ENCODE results near the gene SLC35A5. TPM values are rescaled to one million over a fixed set of nuclear protein-coding genes. Genes with fewer than 3 reads are reported as not detected.

The SLC35A5 gene
- total RNA-seq, 2 experiments from 2014 or later, result 17.4 to 23.2 TPM

- Mint-ChIP-seq H3K9me3 (ENCODE audit: low read depth) (no peaks in the 10 kb centered on the region), H3K4me1 (peaks cover 17% of the 10 kb centered on the region), H3K4me3 (no peak overlapping the region), H3K36me3 (peaks cover 27% of the 10 kb centered on the region), H3K27ac (no peak overlapping the region), H3K27me3 (no peaks in the 10 kb centered on the region)
- no peak for DNase-seq
- ATAC-seq, result no peak
- CTCF ChIA-PET, result interaction anchor here (0.8 to 2.7 kb wide), 14 partner anchors 10 to 705 kb away, joined by 3 to 32 read pairs (median 8); partner anchors contain the start of genes ATG3 and SLC35A5
Observed at GRCh38 chr3:112583105-112583504, 21.3 kb downstream of the SLC35A5 start.

GRCh38 chr3:112585782-112586181 lies 23.9 kb downstream of the SLC35A5 start:
- no peak for DNase-seq
- CTCF ChIA-PET, result no interaction called here
- peaks cover 40% of the 10 kb centered on the region for H3K36me3 Mint-ChIP-seq

GRCh38 chr3:112587336-112587735 lies 25.5 kb downstream of the SLC35A5 start:
- CTCF ChIA-PET, result interaction anchor here (1.1 to 1.2 kb wide), 2 partner anchors 8 to 120 kb away, joined by 3 read pairs; no protein-coding TSS in a partner anchor
- Mint-ChIP-seq H3K27ac (no peak overlapping the region), H3K9me3 (ENCODE audit: low read depth) (no peaks in the 10 kb centered on the region), H3K4me3 (no peak overlapping the region), H3K27me3 (no peaks in the 10 kb centered on the region), H3K4me1 (peaks cover 14% of the 10 kb centered on the region), H3K36me3 (peaks cover 41% of the 10 kb centered on the region)
- no peak for DNase-seq
- no peak for ATAC-seq

More at GRCh38 chr3:112585782-112586181, 23.9 kb downstream of the SLC35A5 start:
- Mint-ChIP-seq H3K9me3 (ENCODE audit: low read depth) (no peaks in the 10 kb centered on the region), H3K27me3 (no peaks in the 10 kb centered on the region), H3K4me3 (no peak overlapping the region), H3K27ac (no peak overlapping the region), H3K4me1 (peaks cover 16% of the 10 kb centered on the region)
- no peak for ATAC-seq

DNA sequence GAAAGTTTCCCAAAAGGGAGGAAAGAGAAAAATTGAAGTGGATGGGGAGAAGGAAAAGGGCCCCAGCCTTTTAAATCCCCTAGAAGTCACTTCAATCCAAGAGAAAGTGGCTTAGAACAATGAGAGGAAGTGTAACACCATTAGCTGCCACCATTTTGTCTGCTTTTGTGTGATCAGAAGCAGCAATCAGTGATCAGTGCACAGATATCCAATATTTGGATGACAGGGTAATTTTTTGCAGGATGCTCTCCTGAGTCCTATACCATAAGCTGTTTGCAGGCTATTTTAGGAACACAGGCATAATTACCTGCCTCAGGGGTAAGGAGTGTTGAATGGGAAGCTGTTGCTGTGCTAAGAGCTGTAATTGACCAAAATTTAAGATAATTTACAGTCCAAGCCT lies 31.4 kb downstream of the SLC35A5 start:
- Mint-ChIP-seq H3K4me1 (peaks cover 6% of the 10 kb centered on the region), H3K4me3 (no peak overlapping the region), H3K27me3 (no peaks in the 10 kb centered on the region), H3K9me3 (ENCODE audit: low read depth) (no peaks in the 10 kb centered on the region), H3K36me3 (peaks cover 26% of the 10 kb centered on the region), H3K27ac (no peak overlapping the region)
- ATAC-seq, result no peak
- CTCF ChIA-PET, result interaction anchor here (1.0 to 1.8 kb wide), 3 partner anchors 11 to 24 kb away, joined by 3 to 6 read pairs (median 3); no protein-coding TSS in a partner anchor
- DNase-seq, result no peak

GRCh38 chr3:112594856-112595255 lies 33.0 kb downstream of the SLC35A5 start:
- Mint-ChIP-seq H3K27me3 (no peaks in the 10 kb centered on the region), H3K9me3 (ENCODE audit: low read depth) (no peaks in the 10 kb centered on the region), H3K4me3 (no peak overlapping the region), H3K36me3 (peaks cover 19% of the 10 kb centered on the region), H3K4me1 (peaks cover 6% of the 10 kb centered on the region), H3K27ac (no peak overlapping the region)
- CTCF ChIA-PET, result interaction anchor here (1.1 to 1.8 kb wide), 2 partner anchors 8 to 12 kb away, joined by 3 to 6 read pairs; no protein-coding TSS in a partner anchor
- ATAC-seq, result no peak
- no peak for DNase-seq

- Mint-ChIP-seq H3K27ac (no peak overlapping the region), H3K4me1 (peaks cover 16% of the 10 kb centered on the region), H3K9me3 (ENCODE audit: low read depth) (no peaks in the 10 kb centered on the region), H3K4me3 (no peak overlapping the region), H3K36me3 (peaks cover 6% of the 10 kb centered on the region), H3K27me3 (no peaks in the 10 kb centered on the region)
- DNase-seq (no peak), ATAC-seq (no peak)
- CTCF ChIA-PET, result no interaction called here
Observed at GRCh38 chr3:112597945-112598344, 36.1 kb downstream of the SLC35A5 start.

GRCh38 chr3:112598731-112599130 lies 36.9 kb downstream of the SLC35A5 start:
- Mint-ChIP-seq H3K36me3 (no peaks in the 10 kb centered on the region), H3K9me3 (ENCODE audit: low read depth) (no peaks in the 10 kb centered on the region), H3K27ac (no peak overlapping the region), H3K27me3 (no peaks in the 10 kb centered on the region), H3K4me3 (no peak overlapping the region), H3K4me1 (peaks cover 18% of the 10 kb centered on the region)
- CTCF ChIA-PET, result interaction anchor here (1.4 kb wide), 1 partner anchor 16 kb away, joined by 6 read pairs; no protein-coding TSS in a partner anchor
- ATAC-seq, result no peak
- DNase-seq, result no peak

GRCh38 chr3:112602217-112602838 lies 40.5 kb downstream of the SLC35A5 start:
- Mint-ChIP-seq H3K4me3 (no peak overlapping the region), H3K27ac (no peak overlapping the region), H3K9me3 (ENCODE audit: low read depth) (no peaks in the 10 kb centered on the region), H3K4me1 (peaks cover 31% of the 10 kb centered on the region), H3K36me3 (no peaks in the 10 kb centered on the region), H3K27me3 (peaks cover 5% of the 10 kb centered on the region)
- CTCF ChIA-PET, result interaction anchor here (0.9 to 3.9 kb wide), 6 partner anchors 10 to 309 kb away, joined by 3 to 16 read pairs (median 3); no protein-coding TSS in a partner anchor
- ATAC-seq, result peak; percentile 65
- no peak for DNase-seq

DNA sequence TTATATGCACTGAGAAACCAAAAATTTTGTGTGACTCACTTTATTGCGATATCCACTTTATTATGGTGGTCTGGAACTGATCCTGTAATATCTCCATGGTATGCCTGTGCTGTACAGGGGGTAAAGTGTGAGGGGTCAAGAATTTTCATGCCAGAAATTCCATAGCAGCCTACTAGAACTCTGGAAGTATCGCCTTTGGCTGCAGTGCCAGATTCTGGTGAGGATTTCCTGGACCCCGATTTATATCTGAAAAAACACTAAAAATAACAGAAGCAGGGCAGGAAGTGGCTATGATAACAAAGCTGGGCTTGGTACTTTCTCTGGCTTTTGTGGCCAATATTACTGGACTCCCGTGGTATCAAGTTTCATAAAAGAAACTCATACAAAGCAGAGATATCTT lies 42.7 kb downstream of the SLC35A5 start:
- H3K27ac Mint-ChIP-seq, result no peak overlapping the region
- ATAC-seq (no peak), DNase-seq (no peak)
- peaks cover 31% of the 10 kb centered on the region for H3K4me1 Mint-ChIP-seq
- H3K36me3 Mint-ChIP-seq, result no peaks in the 10 kb centered on the region
- no peaks in the 10 kb centered on the region for H3K9me3 Mint-ChIP-seq (ENCODE audit: low read depth)
- peaks cover 11% of the 10 kb centered on the region for H3K27me3 Mint-ChIP-seq
- no peak overlapping the region for H3K4me3 Mint-ChIP-seq
- CTCF ChIA-PET, result interaction anchor here (1.9 to 3.9 kb wide), 2 partner anchors 22 to 38 kb away, joined by 6 to 16 read pairs; no protein-coding TSS in a partner anchor

DNA sequence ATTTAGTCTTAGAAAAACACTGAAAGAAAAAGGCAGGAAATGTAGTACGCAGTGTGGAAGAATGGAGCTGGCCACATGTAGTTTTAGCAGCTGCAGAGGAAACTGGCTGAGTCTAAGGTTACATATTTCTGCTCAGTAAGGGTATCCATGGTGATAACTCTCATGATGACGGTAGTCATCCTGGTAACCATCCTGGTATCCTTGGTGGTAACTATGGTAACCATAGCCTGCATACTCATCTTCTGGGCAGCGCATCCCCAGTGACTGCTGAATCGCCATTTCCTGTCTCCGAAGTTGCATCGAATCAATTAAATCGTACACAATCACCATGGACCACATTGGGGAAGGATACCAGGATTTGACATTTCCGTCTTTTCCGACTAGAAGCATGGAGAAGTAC lies 43.4 kb downstream of the SLC35A5 start:
- DNase-seq (no peak), ATAC-seq (peak; percentile 47)
- Mint-ChIP-seq H3K9me3 (ENCODE audit: low read depth) (no peaks in the 10 kb centered on the region), H3K27me3 (peaks cover 18% of the 10 kb centered on the region), H3K36me3 (no peaks in the 10 kb centered on the region), H3K27ac (no peak overlapping the region), H3K4me3 (no peak overlapping the region), H3K4me1 (peaks cover 33% of the 10 kb centered on the region)
- CTCF ChIA-PET, result interaction anchor here (1.9 to 3.9 kb wide), 2 partner anchors 23 to 37 kb away, joined by 6 to 16 read pairs; no protein-coding TSS in a partner anchor

- peaks cover 33% of the 10 kb centered on the region for H3K4me1 Mint-ChIP-seq
- no peaks in the 10 kb centered on the region for H3K36me3 Mint-ChIP-seq
- CTCF ChIA-PET, result interaction anchor here (1.9 kb wide), 1 partner anchor 36 kb away, joined by 6 read pairs; no protein-coding TSS in a partner anchor
- H3K27ac Mint-ChIP-seq, result no peak overlapping the region
- ATAC-seq (no peak), DNase-seq (no peak)
- no peaks in the 10 kb centered on the region for H3K9me3 Mint-ChIP-seq (ENCODE audit: low read depth)
- H3K4me3 Mint-ChIP-seq, result no peak overlapping the region
- peaks cover 20% of the 10 kb centered on the region for H3K27me3 Mint-ChIP-seq
Observed at GRCh38 chr3:112606098-112606497, 44.3 kb downstream of the SLC35A5 start.

- DNase-seq (no peak), ATAC-seq (no peak)
- CTCF ChIA-PET, result interaction anchor here (1.1 to 1.8 kb wide), 2 partner anchors 9 to 26 kb away, joined by 3 read pairs; no protein-coding TSS in a partner anchor
- H3K36me3 Mint-ChIP-seq, result no peaks in the 10 kb centered on the region
- no peak overlapping the region for H3K4me3 Mint-ChIP-seq
- no peaks in the 10 kb centered on the region for H3K9me3 Mint-ChIP-seq (ENCODE audit: low read depth)
- H3K27ac Mint-ChIP-seq, result no peak overlapping the region
- H3K27me3 Mint-ChIP-seq, result peaks cover 24% of the 10 kb centered on the region
- H3K4me1 Mint-ChIP-seq, result peaks cover 19% of the 10 kb centered on the region
Observed at GRCh38 chr3:112607863-112608262, 46.0 kb downstream of the SLC35A5 start.

DNA sequence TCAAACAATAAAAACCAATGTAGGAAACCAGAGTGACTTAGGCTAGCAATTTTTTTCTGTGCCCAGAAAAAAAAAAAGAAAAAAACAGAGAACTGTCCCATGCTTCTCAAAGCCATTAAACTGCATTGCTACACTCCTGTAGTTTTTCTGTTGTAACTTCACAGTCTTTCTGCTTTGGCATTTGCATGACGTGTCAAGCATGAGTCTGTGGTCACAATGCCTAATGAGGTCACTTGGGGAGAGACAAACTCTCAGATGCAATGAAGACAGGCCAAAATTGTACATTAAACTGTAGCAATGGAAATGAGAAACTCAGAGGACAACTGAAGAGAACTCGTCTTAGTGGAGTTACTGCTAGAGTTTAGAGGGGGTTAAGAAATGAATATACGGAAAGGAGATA lies 48.3 kb downstream of the SLC35A5 start:
- Mint-ChIP-seq H3K27me3 (peaks cover 24% of the 10 kb centered on the region), H3K9me3 (ENCODE audit: low read depth) (no peaks in the 10 kb centered on the region), H3K36me3 (no peaks in the 10 kb centered on the region), H3K4me1 (peaks cover 8% of the 10 kb centered on the region), H3K4me3 (no peak overlapping the region), H3K27ac (no peak overlapping the region)
- CTCF ChIA-PET, result no interaction called here
- DNase-seq (no peak), ATAC-seq (no peak)

Measured in activated CD8-positive, alpha-beta memory T cell treated with anti-CD3 and anti-CD28 coated beads, Interleukin-2, amount 10 ng/mL, durations not matched to agents 7 days and 5 days (primary cell).